ENCODE measurements around the gene GRAMD1B. TPM values are rescaled to one million over a fixed set of nuclear protein-coding genes. Genes with fewer than 3 reads are reported as not detected.
"Not testable (repeated sequence)": the region's sequence is repeated elsewhere in the genome, so short reads cannot be mapped to it uniquely, and the experiment has no call there.

Gene GRAMD1B
- total RNA-seq, 3 donors from 2014 or later (not counting 1 experiment from before 2014, with no cell fraction given) = 5.9 to 10.3 (median 8.8) TPM

GRCh38 chr11:123518496-123519054 lies 88.5 kb downstream of the GRAMD1B start:
- H3K27me3 ChIP-seq (ENCODE audit: control insufficient read depth, insufficient read depth, low read length) = no peaks in the 10 kb centered on the region
- 54% methylated on average over 6 of the region's 9 CpGs for WGBS (ENCODE audit: insufficient coverage)
- H3K4me3 ChIP-seq (ENCODE audit: low read length) = no peak overlapping the region
- no peak overlapping the region for H3K27ac ChIP-seq (ENCODE audit: low read length)
- H3K9me3 ChIP-seq (ENCODE audit: control insufficient read depth, insufficient read depth, low read length) = no peaks in the 10 kb centered on the region
- TF ChIP-seq CTCF (IDR thresholded peaks at IDR 0.05) = no peak
- intact Hi-C loops (cut with micrococcal nuclease) = no loop called here
- Mint-ChIP-seq H3K9me3 (peaks cover 0 to 3% of the 10 kb centered on the region in 2 donors), H3K4me3 (no peak overlapping the region), H3K27me3 (ENCODE audit: low read depth in 2 of 2) (peaks cover 7 to 8% of the 10 kb centered on the region in 2 donors), H3K27ac (peak overlapping the region in 1 of 2 donors; percentile 47), H3K4me1 (peaks cover 19 to 28% of the 10 kb centered on the region in 2 donors), H3K36me3 (no peaks in the 10 kb centered on the region)
- no peaks in the 10 kb centered on the region for H3K36me3 ChIP-seq (ENCODE audit: control insufficient read depth, insufficient read depth, low read length)
- H3K4me1 ChIP-seq (ENCODE audit: control insufficient read depth, insufficient read depth, low read length) = peaks cover 19% of the 10 kb centered on the region
- ATAC-seq (peak; percentile 49 to 86 (median 60)), DNase-seq (no peak)

DNA sequence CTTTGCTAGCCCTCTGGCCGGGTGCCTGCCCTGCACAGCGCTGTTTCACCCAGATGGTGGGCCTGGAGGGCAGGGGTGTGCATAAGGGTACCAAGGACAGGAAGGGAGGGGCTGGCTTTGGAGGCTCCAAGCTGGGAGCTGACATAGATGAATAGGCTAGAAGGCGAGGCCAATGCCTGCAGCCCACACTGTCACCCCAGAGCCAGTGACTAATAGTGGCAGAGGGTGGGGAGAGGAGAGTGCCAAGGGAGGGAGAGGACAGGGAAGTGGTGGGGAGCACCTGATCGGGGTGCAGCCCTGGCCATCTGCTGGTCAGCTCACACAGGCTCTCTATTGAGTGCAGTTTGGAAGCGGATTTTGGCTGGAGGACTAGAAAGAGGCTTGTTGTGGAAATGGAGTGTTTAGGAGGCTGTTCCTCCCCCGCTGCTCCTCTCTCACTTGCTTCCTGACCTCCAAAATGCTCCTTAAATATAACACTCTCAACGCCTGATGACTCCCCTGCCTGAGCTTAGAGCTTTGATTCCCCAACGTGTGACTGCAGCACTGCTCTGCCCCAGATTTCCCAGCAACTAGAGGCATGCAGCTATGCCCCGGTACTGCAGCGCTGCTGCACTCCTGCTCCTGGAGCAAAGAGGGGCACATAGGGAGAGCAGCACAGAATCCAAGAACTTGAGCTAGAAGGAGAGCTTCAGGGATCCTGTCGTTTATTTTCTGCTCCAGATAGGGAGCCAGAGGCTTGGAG lies 89.2 kb downstream of the GRAMD1B start:
- H3K4me1 Mint-ChIP-seq = peaks cover 19 to 28% of the 10 kb centered on the region in 2 donors
- no peak overlapping the region for H3K4me3 Mint-ChIP-seq
- no peak overlapping the region for H3K27ac Mint-ChIP-seq
- Histone ChIP-seq H3K9me3 (ENCODE audit: control insufficient read depth, insufficient read depth, low read length) (no peaks in the 10 kb centered on the region), H3K4me1 (ENCODE audit: control insufficient read depth, insufficient read depth, low read length) (peaks cover 19% of the 10 kb centered on the region), H3K27ac (ENCODE audit: low read length) (no peak overlapping the region), H3K27me3 (ENCODE audit: control insufficient read depth, insufficient read depth, low read length) (no peaks in the 10 kb centered on the region), H3K4me3 (ENCODE audit: low read length) (no peak overlapping the region), H3K36me3 (ENCODE audit: control insufficient read depth, insufficient read depth, low read length) (no peaks in the 10 kb centered on the region)
- ATAC-seq = no peak
- DNase-seq = no peak
- H3K27me3 Mint-ChIP-seq (ENCODE audit: low read depth in 2 of 2) = peaks cover 7 to 8% of the 10 kb centered on the region in 2 donors
- intact Hi-C loops (cut with micrococcal nuclease) = no loop called here
- peaks cover 0 to 3% of the 10 kb centered on the region in 2 donors for H3K9me3 Mint-ChIP-seq
- TF ChIP-seq CTCF (IDR thresholded peaks at IDR 0.05) = no peak
- H3K36me3 Mint-ChIP-seq = no peaks in the 10 kb centered on the region
- 83% methylated on average over 10 of the region's 11 CpGs for WGBS (ENCODE audit: insufficient coverage)

DNA sequence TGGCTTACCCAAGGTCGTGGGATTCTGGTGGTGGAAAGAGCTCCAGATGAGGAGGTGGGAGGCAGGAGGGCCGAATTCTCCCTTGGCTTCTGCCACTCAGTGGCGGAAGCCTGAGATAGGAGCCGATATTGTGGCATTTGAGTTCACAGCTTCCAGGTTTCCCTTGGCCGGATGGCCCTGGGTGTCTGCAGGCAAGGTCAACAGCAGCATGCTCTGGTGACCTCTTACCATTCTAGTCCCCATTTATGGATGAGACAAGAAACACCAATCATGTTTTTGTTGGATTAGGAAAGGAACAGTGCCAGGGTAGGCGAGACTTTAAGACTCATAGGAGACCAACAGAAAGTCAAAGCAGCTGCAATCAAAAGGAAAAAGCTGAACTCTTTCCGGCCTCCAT lies 89.7 kb downstream of the GRAMD1B start:
- Histone ChIP-seq H3K27ac (ENCODE audit: low read length) (no peak overlapping the region), H3K4me1 (ENCODE audit: control insufficient read depth, insufficient read depth, low read length) (peaks cover 19% of the 10 kb centered on the region), H3K9me3 (ENCODE audit: control insufficient read depth, insufficient read depth, low read length) (no peaks in the 10 kb centered on the region), H3K36me3 (ENCODE audit: control insufficient read depth, insufficient read depth, low read length) (no peaks in the 10 kb centered on the region), H3K27me3 (ENCODE audit: control insufficient read depth, insufficient read depth, low read length) (no peaks in the 10 kb centered on the region), H3K4me3 (ENCODE audit: low read length) (no peak overlapping the region)
- peaks cover 19 to 28% of the 10 kb centered on the region in 2 donors for H3K4me1 Mint-ChIP-seq
- peaks cover 7% of the 10 kb centered on the region in 2 donors for H3K27me3 Mint-ChIP-seq (ENCODE audit: low read depth in 2 of 2)
- H3K36me3 Mint-ChIP-seq = no peaks in the 10 kb centered on the region
- H3K27ac Mint-ChIP-seq = no peak overlapping the region
- peaks cover 0 to 3% of the 10 kb centered on the region in 2 donors for H3K9me3 Mint-ChIP-seq
- no peak for TF ChIP-seq CTCF (IDR thresholded peaks at IDR 0.05)
- DNase-seq = no peak
- intact Hi-C loops (cut with micrococcal nuclease) = no loop called here
- H3K4me3 Mint-ChIP-seq = no peak overlapping the region
- no peak for ATAC-seq
- 95% methylated on average over 7 of the region's 7 CpGs for WGBS (ENCODE audit: insufficient coverage)

DNA sequence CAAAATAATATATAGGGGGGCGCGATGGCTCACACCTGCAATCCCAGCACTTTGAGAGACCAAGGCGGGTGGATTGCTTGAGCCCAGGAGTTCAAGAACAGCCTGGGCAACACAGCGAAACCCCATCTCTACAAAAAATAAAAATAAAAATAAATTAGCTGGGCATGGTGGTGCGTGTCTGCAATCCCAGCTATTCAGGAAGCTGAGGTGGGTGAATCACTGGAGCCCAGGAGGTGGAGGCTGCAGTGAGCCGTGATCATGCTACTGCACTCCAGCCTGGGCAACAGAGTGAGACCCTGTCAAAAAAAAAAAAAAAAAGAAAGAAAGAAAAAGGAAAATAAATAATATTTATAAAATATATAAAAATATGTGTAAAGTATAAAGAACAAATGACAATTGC lies 90.4 kb downstream of the GRAMD1B start:
- peaks cover 19% of the 10 kb centered on the region for H3K4me1 ChIP-seq (ENCODE audit: control insufficient read depth, insufficient read depth, low read length)
- H3K36me3 ChIP-seq (ENCODE audit: control insufficient read depth, insufficient read depth, low read length); DNase-seq; H3K9me3 ChIP-seq (ENCODE audit: control insufficient read depth, insufficient read depth, low read length); H3K9me3 Mint-ChIP-seq; H3K4me3 ChIP-seq (ENCODE audit: low read length); H3K27ac Mint-ChIP-seq; H3K27ac ChIP-seq (ENCODE audit: low read length); H3K36me3 Mint-ChIP-seq; H3K27me3 Mint-ChIP-seq (ENCODE audit: low read depth in 2 of 2); H3K27me3 ChIP-seq (ENCODE audit: control insufficient read depth, insufficient read depth, low read length); H3K4me3 Mint-ChIP-seq; intact Hi-C loops (cut with micrococcal nuclease); ATAC-seq: not testable (repeated sequence)
- WGBS (ENCODE audit: insufficient coverage) = 98% methylated on average over 5 of the region's 6 CpGs
- H3K4me1 Mint-ChIP-seq = peaks cover 19 to 28% of the 10 kb centered on the region in 2 donors
